Sciatic nerve (tissue), 2 donors: ENCODE results near the gene HEXIM1. TPM values are rescaled to one million over a fixed set of nuclear protein-coding genes. Genes with fewer than 3 reads are reported as not detected.

Experiments
- ATAC-seq: fragments of 200-7000 bp; cut with Tn5 transposase; one replicate; pipeline ENCODE4 v1.9.1; 2020; ENCODE audit warnings: mild to moderate bottlenecking, moderate library complexity
- DNase-seq: peaks from one replicate; pipeline ENCODE4 v3.0.0-alpha.2; 2020; ENCODE audit warnings: low spot score
- intact Hi-C: fragments of 100-400 bp; cut with DNase I; formaldehyde crosslinking; loops from one replicate; pipeline ENCODE4 v1.14.2; 2022
- total RNA-seq: library from RNA; stranded (reverse); fragmentation: NEBNext Ultra II Directional; extraction: Animal tissue kit (Norgen Biotek cat#: 25700); gene quantifications from one replicate; pipeline ENCODE4 v1.2.1, GENCODE V29; 2021
- donor health status: DM: no; HTN: no; CAD: no.
- donor health status: DM: no; HTN: no; CAD: no.

HEXIM1 gene
- 39.1 TPM for total RNA-seq

GRCh38 chr17:45148183-45149036 is at the start of gene HEXIM1:
Gene HEXIM1, plus strand, starts transcription at chr17:45148475. Its CDS starts 716 bp downstream, at chr17:45149191.
- ATAC-seq (peak; percentile 87), DNase-seq (peak; percentile 99)
- intact Hi-C loops: no loop called here

GRCh38 chr17:45098869-45099616 is 49.2 kb upstream of the HEXIM1 start:
- intact Hi-C loops: no loop called here
- ATAC-seq (peak; percentile 88), DNase-seq (peak; percentile 94)

GRCh38 chr17:45101546-45101882 is 46.8 kb upstream of the HEXIM1 start:
- DNase-seq: no peak
- peak; percentile 11 for ATAC-seq
- intact Hi-C loops: no loop called here

- ATAC-seq: peak; percentile 23
- intact Hi-C loops: no loop called here
These were observed 46.1 kb upstream of the HEXIM1 start for GRCh38 chr17:45101883-45102811.

GRCh38 chr17:45102856-45103255 is 45.4 kb upstream of the HEXIM1 start:
- ATAC-seq: no peak
- intact Hi-C loops: no loop called here

More at GRCh38 chr17:45101883-45102811, 46.1 kb upstream of the HEXIM1 start:
- no peak for DNase-seq

GRCh38 chr17:45103269-45103795 is 44.9 kb upstream of the HEXIM1 start:
- no peak for ATAC-seq
- intact Hi-C loops: no loop called here

More at GRCh38 chr17:45102856-45103255, 45.4 kb upstream of the HEXIM1 start:
- DNase-seq: no peak

GRCh38 chr17:45104029-45104428 is 44.2 kb upstream of the HEXIM1 start:
- no peak for DNase-seq
- intact Hi-C loops: no loop called here
- ATAC-seq: no peak

More at GRCh38 chr17:45103269-45103795, 44.9 kb upstream of the HEXIM1 start:
- no peak for DNase-seq

- no peak for ATAC-seq
- DNase-seq: no peak
- intact Hi-C loops: no loop called here
These were observed 43.8 kb upstream of the HEXIM1 start for GRCh38 chr17:45104497-45104896.

GRCh38 chr17:45104907-45105624 is 43.2 kb upstream of the HEXIM1 start:
- ATAC-seq (no peak), DNase-seq (no peak)
- intact Hi-C loops: no loop called here

GRCh38 chr17:45106096-45106495 is 42.2 kb upstream of the HEXIM1 start:
- no peak for DNase-seq
- intact Hi-C loops: no loop called here
- ATAC-seq: peak; percentile 16

- intact Hi-C loops: no loop called here
- ATAC-seq: no peak
- no peak for DNase-seq
These were observed 41.7 kb upstream of the HEXIM1 start for GRCh38 chr17:45106582-45106981.

GRCh38 chr17:45107293-45108010 is 40.8 kb upstream of the HEXIM1 start:
- peak; percentile 13 for ATAC-seq
- DNase-seq: no peak
- intact Hi-C loops: no loop called here

- ATAC-seq (no peak), DNase-seq (no peak)
- intact Hi-C loops: no loop called here
These were observed 40.2 kb upstream of the HEXIM1 start for GRCh38 chr17:45108051-45108450.

- DNase-seq: no peak
- no peak for ATAC-seq
- intact Hi-C loops: no loop called here
These were observed 39.4 kb upstream of the HEXIM1 start for GRCh38 chr17:45108595-45109521.

GRCh38 chr17:45110676-45111611 is 37.3 kb upstream of the HEXIM1 start:
- intact Hi-C loops: no loop called here
- DNase-seq (no peak), ATAC-seq (peak; percentile 58)

- intact Hi-C loops: no loop called here
- DNase-seq (no peak), ATAC-seq (no peak)
These were observed 36.4 kb upstream of the HEXIM1 start for GRCh38 chr17:45111850-45112249.
